Right atrium auricular region (tissue), 2 donors: ENCODE results near the gene DDAH1. TPM values are rescaled to one million over a fixed set of nuclear protein-coding genes. Genes with fewer than 3 reads are reported as not detected.

Source experiments
- DNase-seq: peaks from one replicate; pipeline ENCODE4 v3.0.0-alpha.2; 2019; ENCODE audit warnings: low spot score
- H3K27ac ChIP-seq, 2 donors: fragments of 200-600 bp; sonication (generic); 1 replicate in 1 of 2; 2 replicates in 1 of 2; pipeline ENCODE4 v1.5.1; 2016 to 2019
- H3K27me3 ChIP-seq, 2 donors: fragments of 200-600 bp; sonication (generic); one replicate each; pipeline versions ENCODE4 v1.5.1 to v1.6.0; 2017 to 2019
- H3K36me3 ChIP-seq: fragments of 200-600 bp; sonication (generic); one replicate; pipeline ENCODE4 v1.5.1; 2016
- H3K4me1 ChIP-seq, 2 donors: fragments of 200-600 bp; sonication (generic); one replicate each; pipeline versions ENCODE4 v1.5.1 to v1.6.0; 2017 to 2019
- H3K4me3 ChIP-seq, 2 donors: fragments of 200-600 bp; sonication (generic); 1 replicate in 1 of 2; 2 replicates in 1 of 2; pipeline ENCODE4 v1.5.1; 2017 to 2019; ENCODE audit warnings: mild to moderate bottlenecking in 1 of 2, moderate library complexity in 1 of 2
- H3K9me3 ChIP-seq, 2 donors: fragments of 200-600 bp; sonication (generic); one replicate each; pipeline ENCODE4 v1.5.1; 2019
- CTCF ChIP-seq, 2 donors: fragments of 200-600 bp; sonication (generic); IDR thresholded peaks; one replicate each; pipeline ENCODE4 v1.5.1; 2019; ENCODE audit warnings: antibody characterized with exemption in 2 of 2
- total RNA-seq, 2 donors: library from RNA; depleted of rRNA; stranded (reverse); fragments of >200 nt; gene quantifications; one replicate each; pipeline ENCODE4 v1.1.0, GENCODE V29; 2016

The DDAH1 gene
- total RNA-seq, 2 donors from 2014 or later: 10.8 to 18.3 TPM

DNA sequence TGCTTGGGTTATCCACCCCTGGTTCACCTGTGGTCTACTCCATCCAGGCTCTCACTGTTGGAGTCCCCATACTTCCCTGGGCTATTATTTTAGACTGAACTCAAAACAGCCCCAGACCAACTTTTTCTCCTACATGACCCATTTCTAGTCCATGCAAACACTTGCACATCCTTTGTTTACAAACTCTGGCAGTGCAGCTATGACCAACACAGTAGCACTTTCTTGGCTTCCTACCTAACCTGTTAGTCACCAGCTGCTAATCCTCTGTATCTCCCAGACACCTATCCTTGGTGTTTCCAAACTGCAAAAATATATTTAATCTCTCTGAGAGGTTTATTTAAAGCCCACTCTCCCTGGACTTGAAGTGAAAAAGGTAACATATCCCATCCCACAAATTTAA lies 90.8 kb downstream of the DDAH1 start:
- H3K9me3 ChIP-seq: no peaks in the 10 kb centered on the region
- no peaks in the 10 kb centered on the region for H3K27me3 ChIP-seq
- TF ChIP-seq CTCF (IDR thresholded peaks at IDR 0.05): no peak
- DNase-seq: no peak
- H3K4me3 ChIP-seq: no peak overlapping the region
- H3K36me3 ChIP-seq: no peaks in the 10 kb centered on the region
- H3K4me1 ChIP-seq: peaks cover 0 to 7% of the 10 kb centered on the region in 2 donors
- H3K27ac ChIP-seq: peak overlapping the region in 1 of 2 donors; percentile 45

- peaks cover 0 to 7% of the 10 kb centered on the region in 2 donors for H3K4me1 ChIP-seq
- no peak overlapping the region for H3K27ac ChIP-seq
- no peak overlapping the region for H3K4me3 ChIP-seq
- no peak for TF ChIP-seq CTCF (IDR thresholded peaks at IDR 0.05)
- no peaks in the 10 kb centered on the region for H3K27me3 ChIP-seq
- no peaks in the 10 kb centered on the region for H3K9me3 ChIP-seq
- no peaks in the 10 kb centered on the region for H3K36me3 ChIP-seq
- DNase-seq: no peak
Measured at GRCh38 chr1:85373378-85373708, 91.6 kb downstream of the DDAH1 start.

- Histone ChIP-seq H3K27ac (no peak overlapping the region), H3K36me3 (no peaks in the 10 kb centered on the region), H3K4me1 (peaks cover 0 to 12% of the 10 kb centered on the region in 2 donors), H3K27me3 (no peaks in the 10 kb centered on the region), H3K9me3 (no peaks in the 10 kb centered on the region), H3K4me3 (no peak overlapping the region)
- no peak for DNase-seq
- TF ChIP-seq CTCF (IDR thresholded peaks at IDR 0.05): no peak
Measured at GRCh38 chr1:85372683-85373377, 92.1 kb downstream of the DDAH1 start.

DNA sequence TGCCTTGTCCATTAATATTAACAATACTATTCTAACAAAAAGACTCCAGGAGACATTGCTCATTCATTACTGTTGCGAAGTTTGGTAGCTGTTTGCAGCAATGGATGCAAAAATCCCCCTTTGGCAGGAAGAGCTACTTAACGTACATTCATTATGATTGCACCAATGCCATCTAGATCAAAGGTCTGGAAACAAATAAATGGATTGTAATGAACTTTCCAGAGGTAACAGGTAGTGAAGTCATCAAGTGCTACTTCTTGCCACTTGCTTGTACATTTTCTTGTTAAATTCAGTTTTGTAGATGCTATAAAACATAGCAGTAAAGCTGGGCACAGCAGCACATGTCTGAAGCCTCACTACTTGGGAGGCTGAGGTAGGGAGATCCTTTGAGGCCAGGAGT lies 93.9 kb downstream of the DDAH1 start:
- Histone ChIP-seq H3K4me1 (peaks cover 0 to 13% of the 10 kb centered on the region in 2 donors), H3K9me3 (no peaks in the 10 kb centered on the region), H3K27me3 (no peaks in the 10 kb centered on the region), H3K36me3 (no peaks in the 10 kb centered on the region), H3K4me3 (no peak overlapping the region), H3K27ac (no peak overlapping the region)
- TF ChIP-seq CTCF (IDR thresholded peaks at IDR 0.05): no peak
- no peak for DNase-seq

DNA sequence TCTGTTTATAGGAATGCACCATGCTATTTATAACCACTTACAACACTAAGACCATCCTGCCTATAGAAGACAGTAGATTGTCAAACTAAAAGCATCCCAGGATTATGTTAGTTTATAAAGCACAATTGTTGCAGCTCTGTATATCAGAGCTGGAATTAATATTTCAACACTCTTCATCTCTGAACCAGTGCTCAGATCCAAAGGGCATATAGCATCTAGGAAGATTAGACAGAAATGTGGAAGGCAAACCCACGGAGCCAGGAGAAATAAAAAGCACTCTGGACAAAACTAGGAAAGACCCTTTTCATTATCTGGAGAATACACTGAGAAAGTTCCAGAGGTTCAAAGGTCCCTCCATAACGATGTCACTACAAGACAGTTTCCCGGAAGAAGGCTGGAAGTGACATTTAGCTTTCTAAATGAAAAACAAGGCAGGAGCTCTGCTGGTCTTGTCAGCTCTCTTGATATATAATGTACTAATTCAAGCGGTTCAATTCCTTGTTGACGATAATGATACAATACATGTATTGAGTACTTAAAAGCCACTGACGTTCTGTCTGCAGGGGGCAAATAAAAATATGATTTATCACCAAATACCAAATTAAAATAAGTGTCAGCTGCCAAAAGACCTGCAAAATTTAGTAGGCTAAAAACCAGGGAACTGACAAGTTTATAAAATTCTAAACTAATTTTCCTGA lies 96.7 kb downstream of the DDAH1 start:
- no peak overlapping the region for H3K4me3 ChIP-seq
- no peaks in the 10 kb centered on the region for H3K36me3 ChIP-seq
- H3K4me1 ChIP-seq: peaks cover 0 to 10% of the 10 kb centered on the region in 2 donors
- DNase-seq: no peak
- no peak for TF ChIP-seq CTCF (IDR thresholded peaks at IDR 0.05)
- no peak overlapping the region for H3K27ac ChIP-seq
- no peaks in the 10 kb centered on the region for H3K27me3 ChIP-seq
- H3K9me3 ChIP-seq: no peaks in the 10 kb centered on the region
